Measurements from ENCODE around the gene PIEZO1.
"Not testable (repeated sequence)": the region's sequence is repeated elsewhere in the genome, so short reads cannot be mapped to it uniquely, and the experiment has no call there.

The PIEZO1 gene

DNA sequence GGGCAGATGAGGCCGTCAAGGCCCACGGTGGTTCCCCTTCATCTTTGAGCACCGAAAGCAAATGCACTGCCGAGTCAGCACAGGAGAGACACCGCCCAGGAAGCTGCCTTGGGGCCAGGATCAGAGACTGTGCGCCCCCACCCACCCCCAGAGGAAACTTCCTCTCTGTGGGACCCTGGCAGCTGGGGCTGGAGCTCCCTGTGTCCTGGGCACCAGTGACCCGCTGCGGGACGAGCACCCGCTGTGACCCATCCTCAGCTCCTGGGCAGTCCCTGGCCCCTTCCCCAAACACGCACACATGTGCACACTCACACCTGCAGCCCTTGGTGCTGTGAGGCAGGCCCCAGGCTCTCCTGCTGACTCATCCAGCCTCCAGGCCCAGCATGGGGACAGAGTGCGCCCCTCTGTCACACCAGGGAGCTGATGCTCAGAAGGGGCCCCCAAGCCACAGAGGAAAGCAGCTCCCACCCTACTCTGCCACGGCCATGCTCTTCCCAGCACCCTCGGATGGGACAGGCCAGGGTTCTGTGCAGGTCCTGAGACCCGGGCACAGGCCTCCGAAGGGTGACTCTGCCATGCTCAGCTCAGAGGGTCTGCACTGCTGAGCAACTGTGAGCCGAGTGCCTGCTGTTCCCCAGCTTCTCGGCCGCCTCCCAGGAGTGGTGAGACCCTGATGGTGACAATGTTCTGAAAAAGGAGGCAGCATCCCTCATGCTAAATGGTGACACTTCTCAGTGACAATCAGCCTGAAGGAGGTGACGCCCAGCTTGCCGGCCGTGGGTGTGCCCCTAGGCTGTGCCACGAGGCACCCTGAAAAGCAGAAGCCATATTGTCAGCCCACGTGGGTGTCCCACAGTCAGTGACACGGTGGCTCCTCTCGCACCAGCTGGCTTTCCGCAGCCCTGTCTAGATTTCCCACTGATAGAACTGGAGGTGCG lies 3.6 kb downstream of the PIEZO1 start:
- DNase-seq (ENCODE audit: low spot score), result no peak

GRCh38 chr16:88780142-88781062 lies 4.6 kb downstream of the PIEZO1 start:
- no peak for DNase-seq (ENCODE audit: low spot score)

GRCh38 chr16:88779406-88780141 lies 5.4 kb downstream of the PIEZO1 start:
- DNase-seq (ENCODE audit: low spot score), result no peak

GRCh38 chr16:88778541-88779065 lies 6.4 kb downstream of the PIEZO1 start:
- no peak for DNase-seq (ENCODE audit: low spot score)

GRCh38 chr16:88778271-88778525 lies 6.8 kb downstream of the PIEZO1 start:
- DNase-seq (ENCODE audit: low spot score), result no peak

- no peak for DNase-seq (ENCODE audit: low spot score)
Measured at GRCh38 chr16:88777471-88778270, 7.3 kb downstream of the PIEZO1 start.

DNA sequence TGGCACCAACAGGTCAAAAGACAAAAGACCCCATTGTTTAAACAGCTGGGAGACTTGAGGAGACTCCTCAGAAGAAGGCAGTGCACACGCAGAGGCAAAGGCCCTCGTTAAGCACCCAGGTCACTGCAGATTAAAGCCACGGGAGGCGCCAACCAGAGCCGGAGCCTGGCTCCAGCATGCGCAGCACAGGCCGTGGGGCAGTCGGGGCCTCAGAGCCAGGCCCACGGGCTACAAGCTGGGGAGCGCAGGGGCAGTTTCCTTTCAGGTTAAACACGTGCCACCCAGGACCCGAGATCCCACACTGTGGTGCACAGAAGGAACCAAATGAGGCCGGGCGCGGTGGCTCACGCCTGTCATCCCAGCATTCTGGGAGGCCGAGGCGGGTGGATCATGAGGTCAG lies 9.2 kb downstream of the PIEZO1 start:
- no peak for DNase-seq (ENCODE audit: low spot score)

DNA sequence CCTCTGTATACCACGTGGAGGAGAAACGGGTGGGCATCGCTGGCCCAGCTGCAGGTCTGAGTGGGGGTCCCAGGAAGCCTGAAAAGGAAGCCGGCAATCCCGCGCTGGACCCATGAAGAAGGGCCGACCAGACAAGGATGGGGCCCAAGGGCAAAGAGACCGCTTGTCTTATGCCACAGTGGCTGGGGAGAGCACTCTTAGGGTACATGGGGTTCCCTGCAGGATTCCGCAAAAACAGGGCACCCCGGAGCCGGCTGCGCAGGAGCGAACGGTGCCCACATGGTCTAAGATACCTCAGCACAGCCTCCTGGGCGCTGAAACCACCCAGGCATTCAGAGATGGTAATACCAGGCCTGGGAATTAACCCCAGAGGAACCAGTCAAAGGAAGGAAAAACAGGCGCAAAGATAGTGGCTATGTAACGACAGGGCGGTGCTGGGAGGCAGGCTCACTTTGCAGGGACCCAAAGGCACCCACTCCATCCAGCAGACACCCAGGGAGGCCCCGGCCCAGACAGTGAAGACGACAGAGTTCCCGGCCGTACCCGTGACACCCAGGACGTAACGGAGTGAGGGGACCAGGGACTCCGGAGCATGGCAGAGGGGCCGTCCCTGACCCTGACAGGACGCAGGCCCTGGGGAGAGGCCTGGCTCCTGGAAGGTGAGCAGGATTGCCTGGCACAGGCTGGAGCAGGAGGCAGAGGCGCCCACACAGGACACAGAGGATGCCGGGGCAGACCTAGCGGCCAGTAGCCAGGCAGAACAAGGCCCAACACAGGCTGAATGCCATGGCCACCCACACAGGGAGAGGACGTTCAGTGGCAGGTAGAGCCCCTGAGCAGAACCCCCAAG lies 10.3 kb downstream of the PIEZO1 start:
- DNase-seq (ENCODE audit: low spot score), result no peak

- no peak for DNase-seq (ENCODE audit: low spot score)
Measured at GRCh38 chr16:88773812-88774291, 11.2 kb downstream of the PIEZO1 start.

DNA sequence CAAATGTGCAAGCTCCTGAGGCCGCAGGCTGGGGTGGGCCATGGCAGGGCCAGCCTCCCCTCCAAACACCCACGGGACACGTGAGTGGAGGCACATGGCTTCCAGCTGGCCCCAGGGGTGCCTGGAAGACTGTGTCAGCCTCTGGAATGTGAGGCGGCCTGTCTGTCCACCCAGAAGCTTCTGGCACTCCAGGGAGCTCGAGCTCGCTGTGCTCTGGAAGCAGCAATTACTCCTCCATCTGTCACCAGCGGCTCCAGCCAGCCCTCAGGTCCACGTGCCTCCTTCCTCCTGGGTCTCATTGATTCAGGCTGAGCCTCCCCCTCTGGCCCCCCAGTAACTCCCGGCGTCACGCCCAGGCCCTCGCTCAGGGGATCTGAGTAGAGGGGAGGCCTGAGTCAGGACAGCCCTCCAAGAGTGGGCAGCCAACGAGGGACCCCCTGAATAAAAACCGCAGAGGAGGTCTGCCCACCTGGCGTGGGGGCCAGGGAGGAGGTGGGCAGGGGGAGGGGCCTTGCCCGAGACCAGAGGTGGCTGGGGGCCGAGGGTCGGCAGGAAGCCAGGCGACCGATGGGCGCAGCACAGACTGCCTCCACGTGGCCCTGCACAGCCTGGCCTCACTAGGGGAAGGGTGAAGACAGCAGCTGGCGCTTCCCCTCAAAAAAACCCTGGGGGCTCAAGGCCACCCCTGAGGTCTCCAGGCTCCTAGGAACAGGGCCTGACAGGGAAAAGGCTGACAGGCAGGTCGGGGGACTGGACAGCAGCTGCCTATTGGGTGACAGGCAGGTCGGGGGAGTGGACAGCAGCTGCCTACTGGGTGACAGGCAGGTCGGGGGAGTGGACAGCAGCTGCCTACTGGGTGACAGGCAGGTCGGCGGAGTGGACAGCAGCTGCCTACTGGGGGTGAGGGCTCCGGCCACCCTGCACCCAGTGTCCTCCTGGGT lies 11.9 kb downstream of the PIEZO1 start:
- peak; percentile 47 for DNase-seq (ENCODE audit: low spot score)

DNA sequence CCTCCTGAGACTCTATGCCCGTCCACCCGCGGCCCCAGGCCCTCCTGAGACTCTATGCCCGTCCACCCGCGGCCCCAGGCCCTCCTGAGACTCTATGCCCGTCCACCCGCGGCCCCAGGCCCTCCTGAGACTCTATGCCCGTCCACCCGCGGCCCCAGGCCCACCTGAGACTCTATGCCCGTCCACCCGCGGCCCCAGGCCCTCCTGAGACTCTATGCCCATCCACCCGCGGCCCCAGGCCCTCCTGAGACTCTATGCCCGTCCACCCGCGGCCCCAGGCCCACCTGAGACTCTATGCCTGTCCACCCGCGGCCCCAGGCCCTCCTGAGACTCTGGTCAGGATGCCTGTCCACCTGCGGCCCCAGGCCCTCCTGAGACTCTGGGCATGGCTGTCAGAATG lies 13.2 kb downstream of the PIEZO1 start:
- not testable (repeated sequence) for DNase-seq (ENCODE audit: low spot score)

- DNase-seq (ENCODE audit: low spot score), result no peak
Measured at GRCh38 chr16:88771294-88771772, 13.7 kb downstream of the PIEZO1 start.

GRCh38 chr16:88770461-88771293 lies 14.3 kb downstream of the PIEZO1 start:
- no peak for DNase-seq (ENCODE audit: low spot score)

GRCh38 chr16:88769617-88770460 lies 15.2 kb downstream of the PIEZO1 start:
- DNase-seq (ENCODE audit: low spot score), result no peak

- peak; percentile 64 for DNase-seq (ENCODE audit: low spot score)
Measured at GRCh38 chr16:88768071-88768783, 16.8 kb downstream of the PIEZO1 start.

- DNase-seq (ENCODE audit: low spot score), result no peak
Measured at GRCh38 chr16:88767546-88768070, 17.4 kb downstream of the PIEZO1 start.
